ENCODE results near the gene PID1.

Gene PID1

GRCh38 chr2:229045671-229046070 is 225.4 kb downstream of the PID1 start:
- DNase-seq (ENCODE audit: low read depth in 1 of 2, low spot score in 1 of 2): no peak
- no peak for TF ChIP-seq REST (IDR thresholded peaks at IDR 0.05; ENCODE audit: insufficient replicate concordance, low read depth)
- no peak for TF ChIP-seq SPI1 (IDR thresholded peaks at IDR 0.05; ENCODE audit: borderline replicate concordance, low read depth)
- no peak overlapping the region for H3K4me3 ChIP-seq (replicated peaks; ENCODE audit: insufficient read depth, low read length)
- H3K27ac ChIP-seq (replicated peaks): no peak overlapping the region
- no peaks in the 10 kb centered on the region for H3K27me3 ChIP-seq (ENCODE audit: insufficient read depth, poor library complexity, severe bottlenecking)

- Histone ChIP-seq H3K27me3 (ENCODE audit: insufficient read depth, poor library complexity, severe bottlenecking) (no peaks in the 10 kb centered on the region), H3K4me3 (replicated peaks; ENCODE audit: insufficient read depth, low read length) (no peak overlapping the region), H3K27ac (replicated peaks) (no peak overlapping the region)
- TF ChIP-seq POLR2AphosphoS5 (IDR thresholded peaks at IDR 0.05; ENCODE audit: low read depth): no peak
- no peak for TF ChIP-seq REST (IDR thresholded peaks at IDR 0.05; ENCODE audit: insufficient replicate concordance, low read depth)
- no peak for TF ChIP-seq CTCF (IDR thresholded peaks at IDR 0.05; ENCODE audit: insufficient read depth, low read length)
- TF ChIP-seq SPI1 (IDR thresholded peaks at IDR 0.05; ENCODE audit: borderline replicate concordance, low read depth): no peak
- TF ChIP-seq GABPA (IDR thresholded peaks at IDR 0.05; ENCODE audit: low read depth): no peak
- DNase-seq (ENCODE audit: low read depth in 1 of 2, low spot score in 1 of 2): no peak
These were observed 226.5 kb downstream of the PID1 start for GRCh38 chr2:229044581-229044980.

GRCh38 chr2:229043681-229044080 is 227.4 kb downstream of the PID1 start:
- no peaks in the 10 kb centered on the region for H3K27me3 ChIP-seq (ENCODE audit: insufficient read depth, poor library complexity, severe bottlenecking)
- no peak overlapping the region for H3K27ac ChIP-seq (replicated peaks)
- no peak overlapping the region for H3K4me3 ChIP-seq (replicated peaks; ENCODE audit: insufficient read depth, low read length)
- DNase-seq (ENCODE audit: low read depth in 1 of 2, low spot score in 1 of 2): no peak
- TF ChIP-seq SPI1 (IDR thresholded peaks at IDR 0.05; ENCODE audit: borderline replicate concordance, low read depth) (no peak), POLR2AphosphoS5 (IDR thresholded peaks at IDR 0.05; ENCODE audit: low read depth) (no peak), CTCF (IDR thresholded peaks at IDR 0.05; ENCODE audit: insufficient read depth, low read length) (no peak), GABPA (IDR thresholded peaks at IDR 0.05; ENCODE audit: low read depth) (no peak), REST (IDR thresholded peaks at IDR 0.05; ENCODE audit: insufficient replicate concordance, low read depth) (no peak)

- DNase-seq (ENCODE audit: low read depth in 1 of 2, low spot score in 1 of 2): no peak
- Histone ChIP-seq H3K4me3 (replicated peaks; ENCODE audit: insufficient read depth, low read length) (no peak overlapping the region), H3K27me3 (ENCODE audit: insufficient read depth, poor library complexity, severe bottlenecking) (no peaks in the 10 kb centered on the region), H3K27ac (replicated peaks) (no peak overlapping the region)
- TF ChIP-seq GABPA (IDR thresholded peaks at IDR 0.05; ENCODE audit: low read depth) (no peak), SPI1 (IDR thresholded peaks at IDR 0.05; ENCODE audit: borderline replicate concordance, low read depth) (no peak), CTCF (IDR thresholded peaks at IDR 0.05; ENCODE audit: insufficient read depth, low read length) (no peak), POLR2AphosphoS5 (IDR thresholded peaks at IDR 0.05; ENCODE audit: low read depth) (no peak), REST (IDR thresholded peaks at IDR 0.05; ENCODE audit: insufficient replicate concordance, low read depth) (no peak)
These were observed 228.7 kb downstream of the PID1 start for GRCh38 chr2:229042349-229042748.
